GM12872 (cell line): ENCODE results near the gene MOV10L1.

Experiments
- CTCF ChIP-seq: IDR thresholded peaks from 3 replicates; pipeline ENCODE4 v1.5.1; 2011; ENCODE audit warnings: low read depth, mild to moderate bottlenecking, low read length, moderate library complexity; ENCODE audit not compliant: insufficient read depth

The MOV10L1 gene

DNA sequence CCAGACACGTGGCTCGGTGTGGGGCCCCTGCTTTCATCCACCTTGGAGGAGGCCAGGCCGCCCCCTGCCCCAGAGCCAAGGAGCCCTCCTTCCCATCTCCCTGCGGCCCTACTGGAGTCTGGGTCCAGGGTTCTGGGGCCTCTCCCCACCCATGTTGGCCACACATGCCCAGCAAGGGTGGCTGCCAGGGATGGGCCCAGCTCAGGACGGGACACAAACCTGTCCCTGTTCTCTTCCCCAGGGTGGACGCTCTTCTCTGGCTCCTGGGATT lies 85.3 kb downstream of the MOV10L1 start:
- TF ChIP-seq CTCF: no peak

GRCh38 chr22:50175921-50176849 lies 86.4 kb downstream of the MOV10L1 start:
- TF ChIP-seq CTCF: no peak

- TF ChIP-seq CTCF: no peak
Observed at GRCh38 chr22:50176850-50177536, 87.2 kb downstream of the MOV10L1 start.

GRCh38 chr22:50177537-50178470 lies 88.0 kb downstream of the MOV10L1 start:
- TF ChIP-seq CTCF: no peak

- no peak for TF ChIP-seq CTCF
Observed at GRCh38 chr22:50178471-50178864, 88.7 kb downstream of the MOV10L1 start.

GRCh38 chr22:50178871-50179869 lies 89.4 kb downstream of the MOV10L1 start:
- TF ChIP-seq CTCF: no peak
